ENCODE measurements around the gene COL24A1. TPM values are rescaled to one million over a fixed set of nuclear protein-coding genes. Genes with fewer than 3 reads are reported as not detected.

The COL24A1 gene
- total RNA-seq, 1 experiment from 2014 or later: not detected

- Mint-ChIP-seq H3K9me3 (ENCODE audit: unreplicated experiment) (no peaks in the 10 kb centered on the region), H3K36me3 (ENCODE audit: insufficient read depth, unreplicated experiment) (no peaks in the 10 kb centered on the region), H3K4me3 (ENCODE audit: unreplicated experiment) (no peak overlapping the region), H3K4me1 (ENCODE audit: insufficient read depth, unreplicated experiment) (no peaks in the 10 kb centered on the region), H3K27me3 (ENCODE audit: insufficient read depth, unreplicated experiment) (peaks cover 6% of the 10 kb centered on the region), H3K27ac (ENCODE audit: low read depth, unreplicated experiment) (no peak overlapping the region)
- POLR2A ChIA-PET: no interaction called here
- no peak for DNase-seq (ENCODE audit: unreplicated experiment)
- TF ChIP-seq CTCF (IDR thresholded peaks at IDR 0.05; ENCODE audit: unreplicated experiment): no peak
- intact Hi-C loops (cut with micrococcal nuclease): no loop called here
- no TSS peak for BruUV-seq (replicated peaks)
- CTCF ChIA-PET: interaction anchor here (0.8 kb wide), 1 partner anchor 20 kb away, joined by 3 read pairs; no protein-coding TSS in a partner anchor
These were observed 7.0 kb downstream of the COL24A1 start for GRCh38 chr1:86149591-86149990.

GRCh38 chr1:86147755-86148154 is 8.8 kb downstream of the COL24A1 start:
- intact Hi-C loops (cut with micrococcal nuclease): no loop called here
- Mint-ChIP-seq H3K36me3 (ENCODE audit: insufficient read depth, unreplicated experiment) (no peaks in the 10 kb centered on the region), H3K27ac (ENCODE audit: low read depth, unreplicated experiment) (no peak overlapping the region), H3K4me1 (ENCODE audit: insufficient read depth, unreplicated experiment) (no peaks in the 10 kb centered on the region), H3K27me3 (ENCODE audit: insufficient read depth, unreplicated experiment) (peaks cover 20% of the 10 kb centered on the region), H3K4me3 (ENCODE audit: unreplicated experiment) (no peak overlapping the region), H3K9me3 (ENCODE audit: unreplicated experiment) (no peaks in the 10 kb centered on the region)
- TF ChIP-seq CTCF (IDR thresholded peaks at IDR 0.05; ENCODE audit: unreplicated experiment): no peak
- POLR2A ChIA-PET: no interaction called here
- CTCF ChIA-PET: no interaction called here
- no TSS peak for BruUV-seq (replicated peaks)
- DNase-seq (ENCODE audit: unreplicated experiment): no peak

- DNase-seq (ENCODE audit: unreplicated experiment): no peak
- POLR2A ChIA-PET: interaction anchor here (0.6 kb wide), 1 partner anchor 196 kb away, joined by 3 read pairs; no protein-coding TSS in a partner anchor
- CTCF ChIA-PET: no interaction called here
- Mint-ChIP-seq H3K9me3 (ENCODE audit: unreplicated experiment) (no peaks in the 10 kb centered on the region), H3K36me3 (ENCODE audit: insufficient read depth, unreplicated experiment) (no peaks in the 10 kb centered on the region), H3K27ac (ENCODE audit: low read depth, unreplicated experiment) (no peak overlapping the region), H3K4me3 (ENCODE audit: unreplicated experiment) (no peak overlapping the region), H3K4me1 (ENCODE audit: insufficient read depth, unreplicated experiment) (no peaks in the 10 kb centered on the region), H3K27me3 (ENCODE audit: insufficient read depth, unreplicated experiment) (peaks cover 32% of the 10 kb centered on the region)
- intact Hi-C loops (cut with micrococcal nuclease): no loop called here
- TF ChIP-seq CTCF (IDR thresholded peaks at IDR 0.05; ENCODE audit: unreplicated experiment): no peak
- no TSS peak for BruUV-seq (replicated peaks)
These were observed 10.0 kb downstream of the COL24A1 start for GRCh38 chr1:86146566-86146965.

GRCh38 chr1:86140281-86140880 is 16.2 kb downstream of the COL24A1 start:
- no peaks in the 10 kb centered on the region for H3K36me3 Mint-ChIP-seq (ENCODE audit: insufficient read depth, unreplicated experiment)
- no peak for TF ChIP-seq CTCF (IDR thresholded peaks at IDR 0.05; ENCODE audit: unreplicated experiment)
- intact Hi-C loops (cut with micrococcal nuclease): no loop called here
- no peak overlapping the region for H3K27ac Mint-ChIP-seq (ENCODE audit: low read depth, unreplicated experiment)
- DNase-seq (ENCODE audit: unreplicated experiment): no peak
- H3K9me3 Mint-ChIP-seq (ENCODE audit: unreplicated experiment): no peaks in the 10 kb centered on the region
- BruUV-seq (replicated peaks): no TSS peak
- ChIA-PET CTCF (no interaction called here), POLR2A (no interaction called here)
- no peak overlapping the region for H3K4me3 Mint-ChIP-seq (ENCODE audit: unreplicated experiment)
- H3K27me3 Mint-ChIP-seq (ENCODE audit: insufficient read depth, unreplicated experiment): peaks cover 73% of the 10 kb centered on the region
- peaks cover 5% of the 10 kb centered on the region for H3K4me1 Mint-ChIP-seq (ENCODE audit: insufficient read depth, unreplicated experiment)

Measured in MCF 10A (cell line).